MM.1S (cell line): ENCODE measurements around the gene KLHL2.

Experiments
- EZH2 ChIP-seq: fragments of 300-600 bp; sonication (generic); optimal IDR thresholded peaks from 2 replicates; pipeline ENCODE3; 2017; ENCODE audit warnings: low read depth, mild to moderate bottlenecking, antibody characterized with exemption, low read length, mixed read lengths
- TF ChIP-seq, protein P1 (sequence below): fragments of 300-600 bp; sonication (generic); IDR thresholded peaks from 2 replicates; pipeline ENCODE4 v1.5.1; 2016; ENCODE audit warnings: antibody characterized with exemption, low read length, mixed read lengths

- TF ChIP-seq, protein P1, sequence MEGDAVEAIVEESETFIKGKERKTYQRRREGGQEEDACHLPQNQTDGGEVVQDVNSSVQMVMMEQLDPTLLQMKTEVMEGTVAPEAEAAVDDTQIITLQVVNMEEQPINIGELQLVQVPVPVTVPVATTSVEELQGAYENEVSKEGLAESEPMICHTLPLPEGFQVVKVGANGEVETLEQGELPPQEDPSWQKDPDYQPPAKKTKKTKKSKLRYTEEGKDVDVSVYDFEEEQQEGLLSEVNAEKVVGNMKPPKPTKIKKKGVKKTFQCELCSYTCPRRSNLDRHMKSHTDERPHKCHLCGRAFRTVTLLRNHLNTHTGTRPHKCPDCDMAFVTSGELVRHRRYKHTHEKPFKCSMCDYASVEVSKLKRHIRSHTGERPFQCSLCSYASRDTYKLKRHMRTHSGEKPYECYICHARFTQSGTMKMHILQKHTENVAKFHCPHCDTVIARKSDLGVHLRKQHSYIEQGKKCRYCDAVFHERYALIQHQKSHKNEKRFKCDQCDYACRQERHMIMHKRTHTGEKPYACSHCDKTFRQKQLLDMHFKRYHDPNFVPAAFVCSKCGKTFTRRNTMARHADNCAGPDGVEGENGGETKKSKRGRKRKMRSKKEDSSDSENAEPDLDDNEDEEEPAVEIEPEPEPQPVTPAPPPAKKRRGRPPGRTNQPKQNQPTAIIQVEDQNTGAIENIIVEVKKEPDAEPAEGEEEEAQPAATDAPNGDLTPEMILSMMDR = no peak
- TF ChIP-seq EZH2 = no peak
These were observed 160.8 kb downstream of the KLHL2 start for GRCh38 chr4:165368114-165368513.
